Measurements from ENCODE around the gene CRIP1.
A peak's percentile ranks its signal among the peaks of the same experiment; 100 is the strongest.

CRIP1 gene

DNA sequence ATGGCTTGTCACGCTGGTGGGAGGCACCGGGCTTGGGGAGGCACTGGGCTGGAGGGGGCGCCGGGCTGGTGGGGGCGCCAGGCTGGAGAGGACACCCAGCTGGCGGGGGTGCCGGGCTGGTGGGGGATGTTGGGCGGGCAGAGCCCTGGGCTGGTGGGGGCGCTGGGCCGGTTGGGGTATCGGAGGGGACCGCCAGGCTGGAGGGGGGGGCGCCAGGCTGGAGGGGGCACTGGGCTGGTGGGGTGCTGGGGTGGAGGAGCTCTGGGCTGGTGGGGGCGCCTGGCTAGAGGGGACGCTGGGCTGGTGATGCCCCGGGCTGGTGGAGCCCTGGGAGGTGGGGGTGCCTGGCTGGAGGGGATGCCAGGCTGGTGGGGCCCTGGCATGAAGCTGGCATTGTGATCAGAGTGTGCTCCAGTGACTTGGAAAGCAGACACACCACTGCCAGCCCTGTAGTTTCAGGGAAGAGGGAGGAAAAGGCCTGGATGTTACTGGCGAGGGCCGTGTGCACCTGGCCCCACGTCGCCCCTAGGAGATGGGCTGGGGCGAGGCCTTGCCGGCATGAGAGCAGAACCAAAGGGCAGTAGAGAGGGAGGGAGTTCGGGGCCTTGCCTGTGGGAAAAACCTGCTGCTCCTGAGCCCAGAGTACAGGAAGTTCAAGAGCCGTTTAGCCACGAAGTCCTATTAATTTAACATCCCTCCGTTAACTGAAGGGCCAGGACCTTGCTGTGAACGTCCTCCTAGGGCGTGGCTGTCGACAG, 17.4 kb downstream of the CRIP1 start:
- no peak for DNase-seq (ENCODE audit: low read depth in 3 of 3)

DNA sequence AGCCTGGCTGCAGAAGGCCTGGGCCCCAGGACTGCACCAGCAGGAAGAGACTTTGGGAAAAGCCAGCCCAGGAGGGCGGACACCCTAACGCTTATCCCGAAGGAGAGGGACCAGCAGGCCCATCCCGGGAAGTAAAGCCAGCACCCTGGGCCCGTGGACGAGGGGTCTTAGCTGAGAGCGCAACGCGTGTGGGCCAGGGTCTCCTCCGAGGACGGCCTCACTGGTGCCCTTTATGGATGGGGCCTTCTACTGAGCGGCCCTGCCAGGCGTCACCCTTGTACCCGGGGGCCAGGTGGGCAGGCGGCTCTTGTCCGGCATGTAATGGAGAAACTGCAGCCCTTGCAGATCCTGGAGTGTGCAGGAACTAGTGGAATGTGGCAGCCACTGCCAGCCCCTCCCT, 18.4 kb downstream of the CRIP1 start:
- DNase-seq (ENCODE audit: low read depth in 3 of 3): no peak

DNA sequence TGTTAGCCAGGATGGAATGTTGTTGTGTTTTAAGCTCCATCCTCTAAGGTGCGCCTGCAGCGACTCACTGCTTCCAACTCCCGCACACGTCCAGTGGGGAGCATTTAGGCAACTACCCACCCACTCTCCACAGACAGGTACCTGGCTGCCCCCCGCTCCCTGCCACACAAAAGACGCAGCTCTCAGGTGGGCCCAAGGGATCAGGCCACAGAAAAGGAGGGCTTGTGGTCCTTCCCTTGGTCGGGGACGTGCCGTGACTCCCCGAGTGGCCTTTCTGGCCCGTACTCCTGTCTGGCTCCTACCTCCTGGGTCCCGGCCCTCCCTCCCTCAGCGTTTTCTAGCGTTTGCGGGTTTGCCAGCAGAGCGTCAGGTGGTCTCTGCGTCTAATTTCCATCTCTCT, 20.6 kb downstream of the CRIP1 start:
- DNase-seq (ENCODE audit: low read depth in 3 of 3): no peak

DNA sequence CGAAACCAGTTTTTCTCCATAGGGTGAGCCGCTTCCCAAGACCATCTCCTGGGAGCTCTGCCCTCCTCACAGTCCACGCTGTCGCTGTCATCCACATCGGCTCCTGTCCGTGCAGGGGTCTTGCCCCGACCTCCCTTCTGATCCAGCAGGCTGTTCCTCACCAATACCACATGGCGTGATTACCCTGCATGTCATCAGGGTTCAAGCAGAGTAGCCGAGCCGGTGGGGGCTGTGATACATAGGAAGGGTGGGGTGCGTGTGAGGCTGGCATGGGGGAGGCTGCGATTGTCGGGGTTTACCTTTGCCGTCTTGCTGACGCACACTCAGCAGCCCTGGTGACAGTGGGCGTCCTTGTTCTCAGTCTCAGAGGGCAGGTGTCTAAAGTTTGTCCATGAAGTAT, 21.4 kb downstream of the CRIP1 start:
- DNase-seq (ENCODE audit: low read depth in 3 of 3): no peak

DNA sequence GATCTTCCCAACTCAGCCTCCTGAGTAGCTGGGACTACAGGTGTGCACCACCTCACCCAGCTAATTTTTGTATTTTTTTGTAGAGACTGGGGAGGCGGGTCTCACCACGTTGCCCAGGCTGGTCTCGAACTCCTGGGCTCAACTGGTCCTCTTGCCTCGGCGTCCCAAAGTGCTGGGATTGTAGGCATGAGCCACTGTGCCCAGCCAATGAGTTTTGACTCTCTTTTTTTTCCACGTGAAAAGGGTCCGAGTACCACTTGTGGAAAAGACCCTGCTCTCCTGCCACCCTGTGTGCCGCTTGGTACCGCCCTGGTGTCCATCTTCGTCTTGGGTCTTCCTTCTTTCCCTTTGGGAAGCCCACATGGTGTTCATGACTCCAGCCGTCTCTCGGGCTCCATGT, 21.9 kb downstream of the CRIP1 start:
- DNase-seq (ENCODE audit: low read depth in 3 of 3): no peak

DNA sequence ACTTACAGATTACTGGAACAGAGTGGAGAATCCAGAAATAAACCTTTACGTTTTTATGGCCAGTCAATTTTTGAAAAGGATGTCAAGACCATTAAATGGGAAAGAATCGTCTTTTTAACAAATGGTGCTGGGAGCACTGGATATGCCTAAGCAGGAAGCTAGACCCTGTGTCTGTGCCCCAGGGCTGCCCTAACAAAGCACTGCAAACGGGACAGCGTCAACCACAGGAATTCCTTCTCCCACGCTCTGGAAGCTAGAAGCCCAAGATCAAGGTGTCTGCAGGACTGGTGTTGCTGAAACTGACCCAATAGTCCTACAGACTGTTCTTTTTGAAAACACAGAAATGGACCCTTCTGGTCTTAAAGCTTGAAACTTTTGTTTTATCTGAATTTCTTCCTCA, 30.4 kb downstream of the CRIP1 start:
- DNase-seq (ENCODE audit: low read depth in 3 of 3): no peak

DNA sequence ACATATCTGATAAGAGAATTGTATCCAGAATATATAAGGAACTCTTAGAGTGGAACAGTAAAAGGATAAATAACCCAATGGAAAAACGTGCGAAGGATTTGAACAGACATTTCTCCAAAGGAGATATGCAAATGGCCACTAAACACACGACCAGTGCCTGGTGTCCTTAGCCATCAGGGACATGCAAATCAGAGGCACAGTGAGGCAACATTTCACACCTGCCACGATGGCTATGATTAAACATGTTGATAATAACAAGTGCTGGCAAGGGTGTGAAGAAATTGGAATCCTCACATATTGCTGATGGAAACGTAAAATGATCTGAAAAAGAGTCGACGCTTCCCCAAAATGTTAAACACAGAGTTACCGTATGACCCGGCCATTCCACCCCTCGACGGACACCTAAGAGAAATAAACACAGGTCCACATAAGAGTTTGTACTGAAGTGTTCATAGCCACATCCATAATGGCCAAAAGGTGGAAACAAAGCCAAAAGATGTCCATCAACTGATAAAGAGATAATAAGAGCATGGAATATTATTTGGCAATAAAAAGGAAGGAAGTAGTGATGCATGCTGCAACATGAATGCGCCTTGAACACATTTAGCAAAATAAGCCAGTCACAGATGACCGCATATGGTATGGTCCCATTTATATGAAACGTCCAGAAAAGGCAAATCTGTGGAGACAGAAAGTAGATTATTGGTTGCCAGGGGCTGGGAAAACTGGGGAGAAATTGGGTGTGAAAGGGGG, 33.4 kb downstream of the CRIP1 start:
- DNase-seq (ENCODE audit: low read depth in 3 of 3): no peak

DNA sequence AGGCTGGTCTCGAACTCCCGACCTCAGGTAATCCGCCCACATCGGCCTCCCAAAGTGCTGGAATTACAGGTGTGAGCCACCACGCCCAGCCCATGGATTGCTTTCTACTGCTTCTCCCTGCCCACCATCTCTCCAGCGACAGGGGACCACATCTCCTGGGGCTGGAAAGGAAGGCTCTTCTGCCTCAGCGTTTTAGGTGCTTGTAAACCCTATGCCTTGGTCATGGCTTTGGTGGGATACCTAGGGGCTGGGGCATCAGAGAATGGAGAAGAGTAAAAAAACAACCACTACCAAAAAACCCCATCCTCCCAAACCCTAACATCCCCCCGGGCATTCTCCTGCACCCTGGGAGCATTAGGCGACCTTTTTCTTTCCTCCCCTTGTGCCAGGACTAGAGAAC, 38.6 kb downstream of the CRIP1 start:
- no peak for DNase-seq (ENCODE audit: low read depth in 3 of 3)

DNA sequence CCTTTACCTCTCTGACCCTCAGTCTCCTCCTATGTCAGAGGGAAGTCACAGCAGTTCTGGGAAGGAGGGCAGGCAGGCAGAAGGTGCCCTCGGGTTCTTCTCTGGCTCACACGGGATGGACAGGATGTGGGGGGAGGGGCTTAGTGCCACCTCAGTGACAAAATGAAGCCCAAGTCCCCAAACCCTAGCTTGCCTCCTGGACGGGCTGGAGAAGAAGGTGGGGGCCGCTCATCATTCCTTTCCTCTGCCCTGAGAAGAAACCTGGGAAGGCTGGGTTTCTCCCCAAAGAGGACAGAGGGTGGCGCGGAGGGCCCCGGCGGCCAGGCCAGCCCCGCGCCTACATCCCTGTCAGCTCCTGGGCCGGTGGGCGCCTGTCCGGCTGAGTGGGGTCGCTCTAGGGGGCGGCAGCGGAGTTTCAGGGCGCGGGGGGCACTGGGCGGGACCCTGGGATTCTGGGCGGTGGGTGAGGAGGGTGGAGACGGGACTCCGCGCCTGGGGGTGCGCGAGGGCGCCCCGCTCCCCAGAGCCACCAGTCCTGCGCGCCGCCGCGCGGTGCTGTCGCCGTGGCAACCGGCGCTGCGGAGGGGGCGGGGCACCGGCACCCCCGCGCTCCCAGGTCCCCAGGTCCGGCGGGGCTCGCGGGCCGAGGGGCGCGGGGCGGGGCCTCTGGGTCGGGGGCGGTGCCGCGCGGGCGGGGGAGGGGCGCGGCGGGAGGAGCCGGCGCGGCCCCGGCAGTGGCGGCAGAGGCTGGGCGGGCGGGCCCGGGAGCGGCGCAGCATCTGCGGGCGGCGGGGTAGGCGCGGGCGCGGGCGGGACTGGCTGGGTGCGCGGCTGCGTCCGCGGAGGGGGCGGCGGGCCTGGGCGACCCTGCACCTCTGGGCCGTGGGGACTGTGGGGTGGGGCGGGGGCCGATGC, 39.4 kb downstream of the CRIP1 start, which contains the start of gene TMEM121:
TSS of gene TMEM121 (plus strand) at position 723 of the 915 bp plus-strand sequence. CDS start 2,252 bp downstream, outside the sequence.
- no peak for DNase-seq (ENCODE audit: low read depth in 3 of 3)

DNA sequence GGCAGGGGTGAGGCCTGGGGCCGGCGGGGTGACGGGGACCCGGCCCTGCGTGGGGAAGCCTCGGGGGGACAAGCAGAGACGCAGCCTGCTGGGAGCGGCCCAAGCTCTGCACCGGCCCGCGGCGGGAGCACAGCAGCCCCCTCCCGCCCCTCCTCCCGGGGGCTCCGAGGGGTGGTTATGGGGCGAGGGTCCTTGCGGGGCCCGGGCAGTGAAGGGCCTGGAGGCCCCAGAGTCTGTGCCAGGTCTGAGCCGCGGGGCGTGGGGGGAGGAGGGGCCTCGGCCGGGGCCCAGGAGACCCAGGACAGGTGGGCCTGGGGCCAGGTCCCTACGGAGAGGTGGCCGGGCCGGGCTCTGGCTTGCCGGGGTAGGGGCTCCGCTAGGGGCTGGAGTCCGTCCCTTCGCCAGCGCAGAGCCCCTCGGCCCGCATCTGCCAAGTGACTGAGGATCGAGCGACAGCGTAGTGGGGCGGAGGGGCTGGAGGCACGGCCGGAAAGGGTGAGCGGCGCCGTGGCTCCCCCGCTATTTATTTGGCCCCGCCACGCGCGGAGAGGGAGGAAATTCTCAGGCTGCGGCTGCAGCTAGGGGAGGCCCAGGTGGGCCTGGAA, 40.2 kb downstream of the CRIP1 start:
- DNase-seq (ENCODE audit: low read depth in 3 of 3): no peak

DNA sequence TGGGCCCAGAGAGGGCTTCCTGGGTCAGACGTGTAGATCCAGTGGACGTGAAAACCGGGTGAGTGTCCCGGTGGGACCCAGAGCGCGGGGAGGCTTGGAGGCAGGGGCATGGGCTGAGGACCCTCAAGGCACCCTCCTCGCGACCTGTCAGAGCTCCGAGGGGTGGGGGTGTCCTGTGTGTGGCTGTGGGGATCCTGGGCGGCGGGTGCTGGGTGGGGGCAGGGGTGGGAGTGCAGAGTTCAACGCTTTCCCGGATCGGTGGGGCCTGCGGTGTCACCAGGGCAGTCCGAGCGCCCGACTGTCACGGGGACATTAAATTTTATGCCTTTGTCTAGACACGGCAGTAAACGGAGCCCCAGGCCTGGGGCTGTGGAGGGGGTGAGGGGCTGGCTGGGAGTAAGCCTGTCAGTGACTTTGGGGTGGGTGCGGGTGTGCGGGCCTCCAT, 40.7 kb downstream of the CRIP1 start:
- no peak for DNase-seq (ENCODE audit: low read depth in 3 of 3)

DNA sequence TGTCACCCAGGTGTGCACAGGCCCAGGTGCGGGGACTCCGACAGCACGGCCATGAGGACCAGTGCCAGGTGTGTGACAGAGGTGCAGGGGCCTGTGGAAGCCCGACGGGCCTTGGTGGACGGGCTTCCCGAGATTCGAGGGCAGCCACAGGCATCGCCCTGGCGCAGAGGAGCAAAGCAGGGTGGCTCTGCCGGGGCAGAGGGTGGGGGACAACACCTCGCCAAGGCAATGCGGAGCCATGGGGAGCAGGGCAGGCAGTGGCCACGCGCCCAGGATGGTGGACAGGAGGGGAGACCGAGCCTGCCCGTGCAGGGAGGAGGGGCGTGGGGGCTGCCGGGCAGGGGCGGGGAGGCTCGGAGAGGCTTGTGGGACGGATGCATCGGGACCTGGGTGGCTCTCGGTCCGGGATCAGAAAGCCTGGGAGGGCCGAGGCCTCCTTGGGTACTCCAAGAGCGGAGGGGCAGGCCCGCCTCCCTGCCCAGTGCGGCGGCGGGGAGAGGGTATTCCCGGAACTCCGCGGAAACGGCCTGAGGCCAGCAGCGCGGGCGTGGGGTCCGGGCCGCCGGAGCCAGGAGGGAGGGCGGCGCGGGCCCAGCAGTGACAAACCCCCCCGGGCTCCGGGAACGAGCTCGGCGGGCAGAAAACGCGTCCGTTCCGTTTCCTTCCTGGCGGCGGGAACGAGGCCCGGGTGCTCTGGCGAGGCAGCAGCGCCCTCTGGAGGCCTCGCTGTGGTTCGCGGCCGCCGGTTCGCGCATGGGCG, 41.3 kb downstream of the CRIP1 start:
- DNase-seq (ENCODE audit: low read depth in 3 of 3): peak; percentile 66 to 68 (median 68)

DNA sequence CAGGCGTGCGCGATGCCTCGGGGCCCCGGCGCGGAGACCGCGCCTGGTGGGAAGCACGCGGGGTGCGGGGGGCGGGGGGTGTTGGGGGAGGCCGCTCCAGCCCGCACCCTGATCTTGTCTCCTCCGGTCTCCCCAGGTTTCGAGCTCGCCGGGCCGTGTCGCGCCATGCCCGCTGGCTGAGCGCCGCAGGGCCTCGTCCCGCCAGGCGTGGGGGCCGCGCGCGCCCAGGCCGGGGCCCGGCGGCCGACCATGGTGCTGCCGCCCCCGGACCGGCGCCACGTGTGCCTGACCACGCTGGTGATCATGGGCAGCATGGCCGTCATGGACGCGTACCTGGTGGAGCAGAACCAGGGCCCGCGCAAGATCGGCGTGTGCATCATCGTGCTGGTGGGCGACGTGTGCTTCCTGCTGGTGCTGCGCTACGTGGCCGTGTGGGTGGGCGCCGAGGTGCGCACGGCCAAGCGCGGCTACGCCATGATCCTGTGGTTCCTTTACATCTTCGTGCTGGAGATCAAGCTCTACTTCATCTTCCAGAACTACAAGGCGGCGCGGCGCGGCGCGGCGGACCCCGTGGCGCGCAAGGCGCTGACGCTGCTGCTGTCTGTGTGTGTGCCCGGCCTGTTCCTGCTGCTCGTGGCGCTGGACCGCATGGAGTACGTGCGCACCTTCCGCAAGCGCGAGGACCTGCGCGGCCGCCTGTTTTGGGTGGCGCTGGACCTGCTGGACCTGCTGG, 42.1 kb downstream of the CRIP1 start:
- peak in 1 of 3 donors; percentile 39 for DNase-seq (ENCODE audit: low read depth in 3 of 3)

DNA sequence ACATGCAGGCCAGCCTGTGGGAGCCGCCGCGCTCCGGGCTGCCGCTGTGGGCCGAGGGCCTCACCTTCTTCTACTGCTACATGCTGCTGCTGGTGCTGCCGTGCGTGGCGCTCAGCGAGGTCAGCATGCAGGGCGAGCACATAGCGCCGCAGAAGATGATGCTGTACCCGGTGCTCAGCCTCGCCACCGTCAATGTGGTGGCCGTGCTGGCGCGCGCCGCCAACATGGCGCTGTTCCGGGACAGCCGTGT, 42.6 kb downstream of the CRIP1 start:
- DNase-seq (ENCODE audit: low read depth in 3 of 3): no peak

DNA sequence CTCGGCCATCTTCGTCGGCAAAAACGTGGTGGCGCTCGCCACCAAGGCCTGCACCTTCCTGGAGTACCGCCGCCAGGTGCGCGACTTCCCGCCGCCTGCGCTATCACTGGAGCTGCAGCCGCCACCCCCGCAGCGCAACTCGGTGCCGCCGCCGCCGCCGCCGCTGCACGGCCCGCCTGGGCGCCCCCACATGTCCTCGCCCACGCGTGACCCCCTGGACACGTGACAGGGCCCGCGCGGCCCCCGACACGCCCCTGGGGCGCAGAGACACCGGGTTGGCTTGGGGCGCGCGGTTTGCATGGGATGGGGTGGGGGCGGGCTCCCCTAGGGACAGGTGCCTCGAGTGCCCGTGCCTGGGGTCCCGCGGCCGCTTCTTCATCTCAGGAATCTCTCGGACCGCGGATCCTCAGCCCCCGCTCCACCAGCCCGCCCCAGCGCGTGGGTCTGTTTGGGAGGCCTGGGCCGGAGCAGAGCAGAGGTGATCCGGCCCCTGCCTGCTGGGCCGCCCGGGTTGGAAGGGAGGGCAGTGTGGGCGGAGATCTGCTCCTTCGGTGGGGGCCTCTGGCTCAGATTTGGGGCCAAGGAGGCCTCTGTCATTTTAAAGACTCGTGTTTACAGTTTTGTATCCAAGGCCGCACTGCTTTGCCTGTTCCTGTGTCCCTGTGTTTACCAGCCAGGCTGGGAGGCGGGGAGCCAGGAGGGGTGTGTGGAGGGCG, 43.0 kb downstream of the CRIP1 start:
- peak in 1 of 3 donors; percentile 21 for DNase-seq (ENCODE audit: low read depth in 3 of 3)

DNA sequence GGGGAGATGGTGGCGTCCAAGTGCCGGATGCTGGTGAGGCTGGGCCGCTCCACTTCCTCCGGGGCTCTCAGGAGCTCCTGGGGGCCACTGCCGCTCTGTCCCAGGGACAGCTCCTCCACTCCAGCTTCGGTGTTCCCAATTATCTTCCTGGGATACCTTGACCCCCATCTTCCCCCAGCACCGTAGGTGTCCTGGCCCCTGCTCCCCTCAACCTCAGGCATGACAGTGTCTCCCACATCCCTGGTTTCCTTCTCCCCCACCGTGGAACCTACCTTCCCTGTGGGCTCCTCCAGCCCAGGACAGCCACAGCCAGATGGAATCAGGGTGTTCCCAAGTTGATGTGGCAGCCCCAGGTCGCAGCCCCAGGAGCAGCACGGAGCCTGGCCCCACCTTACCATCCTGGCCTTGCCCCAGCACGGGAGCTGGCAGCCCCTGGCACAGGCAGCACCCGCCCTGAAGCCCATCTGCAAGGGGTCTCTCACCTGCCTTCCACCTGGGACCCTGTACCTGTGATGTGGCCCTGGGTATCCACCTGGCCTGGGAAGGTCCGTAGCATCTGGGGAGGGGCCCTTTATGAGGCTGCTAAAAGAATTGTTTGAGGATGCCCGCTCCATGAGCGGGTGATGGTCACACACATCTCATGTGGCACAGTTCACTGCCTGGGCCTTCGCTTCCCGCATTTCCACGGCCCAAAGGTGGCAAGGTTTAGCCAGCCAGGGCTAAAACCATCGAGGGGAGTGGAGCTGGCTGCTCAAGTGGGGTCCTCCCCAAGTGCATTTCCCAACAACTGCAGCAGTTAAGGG, 43.8 kb downstream of the CRIP1 start:
- no peak for DNase-seq (ENCODE audit: low read depth in 3 of 3)

DNA sequence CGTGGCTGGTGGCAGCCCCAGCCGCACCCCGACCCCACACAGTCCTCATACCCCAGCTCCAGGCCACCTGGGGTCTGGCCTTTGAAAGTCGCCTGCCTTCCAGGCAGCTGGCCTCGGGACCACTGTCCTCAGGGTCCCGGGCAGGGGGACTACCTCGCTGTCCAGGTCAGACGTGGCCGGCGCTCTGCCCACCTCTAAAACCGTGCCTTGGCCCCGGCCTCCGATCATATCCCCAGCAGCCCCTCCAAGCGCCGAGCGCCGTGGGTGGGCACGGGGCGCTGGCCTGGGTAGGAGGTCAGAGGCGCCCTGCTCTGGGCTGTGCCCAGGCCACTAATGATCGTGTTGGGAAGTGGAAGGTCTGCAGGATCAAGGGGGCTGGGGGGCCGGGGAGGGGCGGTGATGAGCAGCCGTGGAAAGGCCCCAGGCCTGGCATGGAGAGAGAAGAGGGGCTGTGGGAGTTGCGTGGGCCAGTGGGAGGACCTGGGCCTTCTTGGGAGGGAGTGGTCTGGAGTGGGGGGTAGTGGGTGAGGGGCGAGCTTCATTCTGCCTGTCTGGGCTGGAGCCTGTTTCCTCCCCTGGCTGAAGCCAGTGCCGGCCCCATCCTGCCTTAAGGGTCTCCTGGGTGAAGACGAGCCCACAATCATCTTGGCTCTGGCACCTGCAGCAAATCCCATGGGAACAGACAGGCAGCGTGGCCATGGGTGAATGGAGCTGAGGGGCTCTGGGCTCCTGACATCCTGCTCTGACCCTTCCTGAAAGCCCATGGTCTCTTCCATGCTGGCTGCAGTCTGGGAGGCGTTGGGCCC, 44.6 kb downstream of the CRIP1 start:
- no peak for DNase-seq (ENCODE audit: low read depth in 3 of 3)
